Thoracic aorta (tissue), 2 donors: ENCODE results near the gene PTMS. TPM values are rescaled to one million over a fixed set of nuclear protein-coding genes. Genes with fewer than 3 reads are reported as not detected.

Experiments
- ATAC-seq: fragments of 150-250 bp; one replicate; pipeline ENCODE4 v1.8.0; 2017; ENCODE audit warnings: low read depth; ENCODE audit not compliant: insufficient number of reproducible peaks, low FRiP score
- DNase-seq: peaks from one replicate; pipeline ENCODE4 v3.0.0-alpha.2; 2020; ENCODE audit warnings: low spot score
- H3K27ac ChIP-seq, 2 donors: fragments of 200-600 bp; sonication (generic); 1 replicate in 1 of 2; 2 replicates in 1 of 2; pipeline ENCODE4 v1.5.1; 2016; ENCODE audit warnings: mild to moderate bottlenecking in 2 of 2, moderate library complexity in 2 of 2
- H3K27me3 ChIP-seq: fragments of 200-600 bp; sonication (generic); replicated peaks from 2 replicates; pipeline ENCODE4 v1.6.0; 2016; ENCODE audit warnings: mild to moderate bottlenecking; ENCODE audit not compliant: insufficient read depth
- H3K36me3 ChIP-seq: fragments of 200-600 bp; sonication (generic); one replicate; pipeline ENCODE4 v1.5.1; 2016
- H3K4me1 ChIP-seq, 2 donors: fragments of 200-600 bp; sonication (generic); 1 replicate in 1 of 2; 2 replicates in 1 of 2; pipeline versions ENCODE4 v1.5.1 to v1.6.0; 2016; ENCODE audit warnings: low read depth in 2 of 2, mild to moderate bottlenecking in 1 of 2; ENCODE audit not compliant: control insufficient read depth in 1 of 2
- H3K4me3 ChIP-seq: fragments of 200-600 bp; sonication (generic); 2 replicates; pipeline ENCODE4 v1.5.1; 2016; ENCODE audit warnings: mild to moderate bottlenecking
- H3K9me3 ChIP-seq: fragments of 200-600 bp; sonication (generic); 2 replicates; pipeline ENCODE4 v1.5.1; 2016
- total RNA-seq, 2 donors: library from RNA; depleted of rRNA; stranded (reverse); fragments of >200 nt; gene quantifications; one replicate each; pipeline versions ENCODE4 v1.1.0 to v1.2.3, GENCODE V29; 2016
- TF ChIP-seq, protein P1 (sequence below): fragments of 200-600 bp; sonication (generic); IDR thresholded peaks from one replicate; pipeline ENCODE4 v1.5.1; 2019; ENCODE audit warnings: antibody characterized with exemption

The PTMS gene
- total RNA-seq, 2 donors from 2014 or later, result 168 to 186 TPM

DNA sequence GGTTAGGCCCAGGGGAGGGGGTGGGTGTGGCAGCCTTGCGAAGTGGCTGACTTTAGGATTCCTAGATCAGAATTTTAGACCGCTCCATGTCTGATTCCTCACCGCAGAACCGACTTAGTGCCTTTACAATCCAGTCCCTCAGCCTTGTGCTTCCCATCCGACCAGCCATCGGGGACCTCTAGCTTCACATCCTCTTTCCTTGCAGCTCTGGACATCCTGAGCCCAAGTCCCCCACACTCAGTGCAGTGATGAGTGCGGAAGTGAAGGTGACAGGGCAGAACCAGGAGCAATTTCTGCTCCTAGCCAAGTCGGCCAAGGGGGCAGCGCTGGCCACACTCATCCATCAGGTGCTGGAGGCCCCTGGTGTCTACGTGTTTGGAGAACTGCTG is 41.8 kb upstream of the PTMS start:
- Histone ChIP-seq H3K36me3 (peaks cover 18% of the 10 kb centered on the region), H3K27ac (peak overlapping the region; percentile 76 to 84), H3K4me1 (peaks cover 10 to 12% of the 10 kb centered on the region in 2 donors), H3K27me3 (no peaks in the 10 kb centered on the region), H3K4me3 (peak overlapping the region; percentile 81), H3K9me3 (no peaks in the 10 kb centered on the region)
- ATAC-seq (peak; percentile 7), DNase-seq (no peak)
- TF ChIP-seq, protein P1, sequence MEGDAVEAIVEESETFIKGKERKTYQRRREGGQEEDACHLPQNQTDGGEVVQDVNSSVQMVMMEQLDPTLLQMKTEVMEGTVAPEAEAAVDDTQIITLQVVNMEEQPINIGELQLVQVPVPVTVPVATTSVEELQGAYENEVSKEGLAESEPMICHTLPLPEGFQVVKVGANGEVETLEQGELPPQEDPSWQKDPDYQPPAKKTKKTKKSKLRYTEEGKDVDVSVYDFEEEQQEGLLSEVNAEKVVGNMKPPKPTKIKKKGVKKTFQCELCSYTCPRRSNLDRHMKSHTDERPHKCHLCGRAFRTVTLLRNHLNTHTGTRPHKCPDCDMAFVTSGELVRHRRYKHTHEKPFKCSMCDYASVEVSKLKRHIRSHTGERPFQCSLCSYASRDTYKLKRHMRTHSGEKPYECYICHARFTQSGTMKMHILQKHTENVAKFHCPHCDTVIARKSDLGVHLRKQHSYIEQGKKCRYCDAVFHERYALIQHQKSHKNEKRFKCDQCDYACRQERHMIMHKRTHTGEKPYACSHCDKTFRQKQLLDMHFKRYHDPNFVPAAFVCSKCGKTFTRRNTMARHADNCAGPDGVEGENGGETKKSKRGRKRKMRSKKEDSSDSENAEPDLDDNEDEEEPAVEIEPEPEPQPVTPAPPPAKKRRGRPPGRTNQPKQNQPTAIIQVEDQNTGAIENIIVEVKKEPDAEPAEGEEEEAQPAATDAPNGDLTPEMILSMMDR, result no peak

DNA sequence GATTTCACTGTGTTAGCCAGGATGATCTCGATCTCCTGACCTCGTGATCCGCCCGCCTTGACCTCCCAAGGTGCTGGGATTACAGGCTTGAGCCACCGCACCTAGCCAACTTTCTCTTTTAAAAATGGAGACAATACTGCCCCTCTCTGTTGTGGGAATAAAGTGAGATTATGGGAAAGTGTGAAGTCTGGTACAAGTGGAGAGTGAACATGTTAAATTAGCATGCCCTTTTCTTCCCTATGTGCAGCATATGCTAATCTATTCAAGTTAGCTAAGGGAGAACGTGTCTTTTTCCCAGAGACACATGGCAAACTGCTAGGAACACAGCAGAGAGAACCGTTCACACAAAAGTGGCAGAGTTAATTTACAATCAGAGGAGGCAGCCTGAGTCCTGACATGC is 40.8 kb upstream of the PTMS start:
- ATAC-seq, result no peak
- TF ChIP-seq, protein P1, result no peak
- H3K27ac ChIP-seq, result no peak overlapping the region
- no peaks in the 10 kb centered on the region for H3K9me3 ChIP-seq
- H3K4me3 ChIP-seq, result no peak overlapping the region
- peaks cover 25% of the 10 kb centered on the region for H3K36me3 ChIP-seq
- H3K4me1 ChIP-seq, result peaks cover 10 to 12% of the 10 kb centered on the region in 2 donors
- H3K27me3 ChIP-seq, result no peaks in the 10 kb centered on the region
- no peak for DNase-seq

DNA sequence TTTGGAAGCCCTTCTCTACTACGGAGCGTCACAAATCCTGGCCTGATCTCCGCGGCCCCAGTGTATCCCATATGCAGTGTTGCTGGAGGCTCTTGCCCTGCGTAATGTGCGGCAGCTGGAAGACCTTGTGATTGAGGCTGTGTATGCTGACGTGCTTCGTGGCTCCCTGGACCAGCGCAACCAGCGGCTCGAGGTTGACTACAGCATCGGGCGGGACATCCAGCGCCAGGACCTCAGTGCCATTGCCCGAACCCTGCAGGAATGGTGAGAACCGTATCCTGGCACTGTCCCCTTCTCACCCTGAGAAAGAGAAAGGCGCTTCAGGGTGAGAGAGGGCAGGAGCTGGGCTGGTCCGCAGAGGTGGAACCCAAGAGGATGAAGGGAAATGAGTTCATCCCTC is 37.0 kb upstream of the PTMS start:
- no peak overlapping the region for H3K4me3 ChIP-seq
- H3K36me3 ChIP-seq, result peaks cover 39% of the 10 kb centered on the region
- H3K4me1 ChIP-seq, result peaks cover 10 to 12% of the 10 kb centered on the region in 2 donors
- H3K9me3 ChIP-seq, result no peaks in the 10 kb centered on the region
- no peak for DNase-seq
- no peak overlapping the region for H3K27ac ChIP-seq
- ATAC-seq, result no peak
- TF ChIP-seq, protein P1, result no peak
- no peaks in the 10 kb centered on the region for H3K27me3 ChIP-seq

DNA sequence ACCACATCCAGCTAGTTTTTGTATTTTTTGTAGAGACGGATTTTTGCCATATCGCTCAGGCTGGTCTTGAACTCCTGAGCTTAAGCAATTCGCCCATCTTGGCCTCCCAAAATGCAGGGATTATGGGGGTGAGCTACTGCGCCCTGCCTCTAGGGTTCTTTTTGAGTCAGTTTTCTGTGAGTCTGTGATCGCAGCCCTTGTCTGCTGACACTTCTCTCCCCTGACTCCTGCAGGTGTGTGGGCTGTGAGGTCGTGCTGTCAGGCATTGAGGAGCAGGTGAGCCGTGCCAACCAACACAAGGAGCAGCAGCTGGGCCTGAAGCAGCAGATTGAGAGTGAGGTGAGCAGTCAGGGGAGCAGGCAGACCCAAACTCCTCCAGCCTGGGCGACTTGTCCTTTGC is 36.0 kb upstream of the PTMS start:
- Histone ChIP-seq H3K4me1 (peaks cover 2 to 3% of the 10 kb centered on the region in 2 donors), H3K4me3 (no peak overlapping the region), H3K36me3 (peaks cover 42% of the 10 kb centered on the region), H3K27ac (no peak overlapping the region), H3K9me3 (no peaks in the 10 kb centered on the region), H3K27me3 (no peaks in the 10 kb centered on the region)
- ATAC-seq (no peak), DNase-seq (no peak)
- TF ChIP-seq, protein P1, result no peak

- Histone ChIP-seq H3K27me3 (no peaks in the 10 kb centered on the region), H3K36me3 (peaks cover 23% of the 10 kb centered on the region), H3K4me1 (peaks cover 0 to 6% of the 10 kb centered on the region in 2 donors), H3K4me3 (no peak overlapping the region), H3K9me3 (no peaks in the 10 kb centered on the region), H3K27ac (no peak overlapping the region)
- ATAC-seq (no peak), DNase-seq (no peak)
- TF ChIP-seq, protein P1, result no peak
Observed at GRCh38 chr12:6734506-6735387, 31.4 kb upstream of the PTMS start.
